Measurements from ENCODE around the gene SUSD2.
"Not testable (repeated sequence)": the region's sequence is repeated elsewhere in the genome, so short reads cannot be mapped to it uniquely, and the experiment has no call there.

The SUSD2 gene

DNA sequence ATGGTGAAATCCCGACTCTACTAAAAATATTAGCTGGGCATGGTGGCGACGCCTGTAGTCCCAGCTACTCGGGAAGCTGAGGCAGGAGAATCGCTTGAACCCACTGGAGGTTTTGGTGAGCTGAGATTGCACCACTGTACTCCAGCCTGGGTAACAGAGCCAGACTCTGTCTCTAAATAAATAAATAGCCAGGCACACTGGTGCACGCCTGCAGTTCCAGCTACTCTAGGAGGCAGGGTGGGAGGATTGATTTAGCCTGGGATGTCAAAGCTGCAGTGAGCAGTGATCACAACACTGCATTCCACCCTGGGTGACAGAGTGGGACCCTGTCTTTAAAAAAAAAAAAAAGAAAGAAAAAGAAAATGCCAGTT is 17.4 kb downstream of the SUSD2 start:
- peaks cover 5% of the 10 kb centered on the region for H3K27me3 ChIP-seq (ENCODE audit: control insufficient read depth, low read length)
- no peaks in the 10 kb centered on the region for H3K9me2 ChIP-seq (replicated peaks; ENCODE audit: control insufficient read depth, low read length)
- TF ChIP-seq, protein P1, sequence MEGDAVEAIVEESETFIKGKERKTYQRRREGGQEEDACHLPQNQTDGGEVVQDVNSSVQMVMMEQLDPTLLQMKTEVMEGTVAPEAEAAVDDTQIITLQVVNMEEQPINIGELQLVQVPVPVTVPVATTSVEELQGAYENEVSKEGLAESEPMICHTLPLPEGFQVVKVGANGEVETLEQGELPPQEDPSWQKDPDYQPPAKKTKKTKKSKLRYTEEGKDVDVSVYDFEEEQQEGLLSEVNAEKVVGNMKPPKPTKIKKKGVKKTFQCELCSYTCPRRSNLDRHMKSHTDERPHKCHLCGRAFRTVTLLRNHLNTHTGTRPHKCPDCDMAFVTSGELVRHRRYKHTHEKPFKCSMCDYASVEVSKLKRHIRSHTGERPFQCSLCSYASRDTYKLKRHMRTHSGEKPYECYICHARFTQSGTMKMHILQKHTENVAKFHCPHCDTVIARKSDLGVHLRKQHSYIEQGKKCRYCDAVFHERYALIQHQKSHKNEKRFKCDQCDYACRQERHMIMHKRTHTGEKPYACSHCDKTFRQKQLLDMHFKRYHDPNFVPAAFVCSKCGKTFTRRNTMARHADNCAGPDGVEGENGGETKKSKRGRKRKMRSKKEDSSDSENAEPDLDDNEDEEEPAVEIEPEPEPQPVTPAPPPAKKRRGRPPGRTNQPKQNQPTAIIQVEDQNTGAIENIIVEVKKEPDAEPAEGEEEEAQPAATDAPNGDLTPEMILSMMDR (IDR thresholded peaks at IDR 0.05; ENCODE audit: low read depth, low read length, poor library complexity, severe bottlenecking): no peak
- no peak for TF ChIP-seq EZH2phosphoT487 (IDR thresholded peaks at IDR 0.05; ENCODE audit: borderline replicate concordance, low read length)
- no peak overlapping the region for H3K27ac ChIP-seq (ENCODE audit: low read depth, low read length)
- no peaks in the 10 kb centered on the region for H3K4me1 ChIP-seq (ENCODE audit: control insufficient read depth, low read length)
- no peaks in the 10 kb centered on the region for H3F3A ChIP-seq (ENCODE audit: control insufficient read depth, insufficient read depth)
- H3K36me3 ChIP-seq (ENCODE audit: control insufficient read depth, low read length): no peaks in the 10 kb centered on the region
- no peak overlapping the region for H3K4me3 ChIP-seq (ENCODE audit: low read length)
- no peak overlapping the region for H3K4me2 ChIP-seq (ENCODE audit: low read length)
- H4K20me1 ChIP-seq (ENCODE audit: control insufficient read depth, insufficient read depth, low read depth, low read length): no peaks in the 10 kb centered on the region
- H3K9me3 ChIP-seq (ENCODE audit: control insufficient read depth, insufficient read depth, low read length): no peaks in the 10 kb centered on the region
- no peaks in the 10 kb centered on the region for H3K79me2 ChIP-seq (ENCODE audit: control insufficient read depth, low read length)

DNA sequence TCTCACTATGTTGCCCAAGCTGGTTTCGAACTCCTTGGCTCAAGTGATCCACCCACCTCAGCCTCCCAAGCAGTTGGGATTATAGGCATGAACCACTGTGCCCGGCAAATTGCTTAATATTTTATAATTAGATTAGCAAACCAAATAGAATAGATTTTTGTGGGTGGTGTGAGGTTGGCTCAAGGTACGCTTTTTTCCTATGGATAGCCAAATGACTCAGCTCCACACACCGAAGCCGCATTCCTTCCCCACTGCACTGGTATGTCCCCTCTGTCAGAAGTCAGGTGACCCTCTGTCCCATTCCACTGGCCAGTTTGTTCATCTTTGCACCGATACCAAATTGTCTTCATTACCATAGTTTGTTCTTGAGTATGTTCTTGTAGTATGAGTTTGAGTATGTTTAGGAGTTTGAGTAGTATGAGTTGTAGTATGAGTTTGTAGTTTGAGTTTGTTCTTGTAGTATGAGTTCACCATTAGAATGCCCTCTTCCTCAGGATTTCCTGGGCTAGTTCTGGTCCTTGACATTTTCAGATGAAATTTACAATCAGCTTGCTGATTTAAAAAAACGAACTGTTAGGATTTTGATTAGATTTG is 19.4 kb downstream of the SUSD2 start:
- H3K27me3 ChIP-seq (ENCODE audit: control insufficient read depth, low read length): peaks cover 8% of the 10 kb centered on the region
- no peaks in the 10 kb centered on the region for H3K79me2 ChIP-seq (ENCODE audit: control insufficient read depth, low read length)
- H3K4me1 ChIP-seq (ENCODE audit: control insufficient read depth, low read length): peaks cover 4% of the 10 kb centered on the region; the same call in 1 of the 2 replicates
- no peaks in the 10 kb centered on the region for H3K36me3 ChIP-seq (ENCODE audit: control insufficient read depth, low read length)
- no peaks in the 10 kb centered on the region for H3K9me2 ChIP-seq (replicated peaks; ENCODE audit: control insufficient read depth, low read length)
- H3K27ac ChIP-seq (ENCODE audit: low read depth, low read length): no peak overlapping the region
- no peaks in the 10 kb centered on the region for H3K9me3 ChIP-seq (ENCODE audit: control insufficient read depth, insufficient read depth, low read length)
- no peak for TF ChIP-seq EZH2phosphoT487 (IDR thresholded peaks at IDR 0.05; ENCODE audit: borderline replicate concordance, low read length)
- TF ChIP-seq, protein P1 (IDR thresholded peaks at IDR 0.05; ENCODE audit: low read depth, low read length, poor library complexity, severe bottlenecking): no peak
- no peaks in the 10 kb centered on the region for H3F3A ChIP-seq (ENCODE audit: control insufficient read depth, insufficient read depth)
- no peak overlapping the region for H3K4me2 ChIP-seq (ENCODE audit: low read length)
- no peaks in the 10 kb centered on the region for H4K20me1 ChIP-seq (ENCODE audit: control insufficient read depth, insufficient read depth, low read depth, low read length)
- H3K4me3 ChIP-seq (ENCODE audit: low read length): no peak overlapping the region

DNA sequence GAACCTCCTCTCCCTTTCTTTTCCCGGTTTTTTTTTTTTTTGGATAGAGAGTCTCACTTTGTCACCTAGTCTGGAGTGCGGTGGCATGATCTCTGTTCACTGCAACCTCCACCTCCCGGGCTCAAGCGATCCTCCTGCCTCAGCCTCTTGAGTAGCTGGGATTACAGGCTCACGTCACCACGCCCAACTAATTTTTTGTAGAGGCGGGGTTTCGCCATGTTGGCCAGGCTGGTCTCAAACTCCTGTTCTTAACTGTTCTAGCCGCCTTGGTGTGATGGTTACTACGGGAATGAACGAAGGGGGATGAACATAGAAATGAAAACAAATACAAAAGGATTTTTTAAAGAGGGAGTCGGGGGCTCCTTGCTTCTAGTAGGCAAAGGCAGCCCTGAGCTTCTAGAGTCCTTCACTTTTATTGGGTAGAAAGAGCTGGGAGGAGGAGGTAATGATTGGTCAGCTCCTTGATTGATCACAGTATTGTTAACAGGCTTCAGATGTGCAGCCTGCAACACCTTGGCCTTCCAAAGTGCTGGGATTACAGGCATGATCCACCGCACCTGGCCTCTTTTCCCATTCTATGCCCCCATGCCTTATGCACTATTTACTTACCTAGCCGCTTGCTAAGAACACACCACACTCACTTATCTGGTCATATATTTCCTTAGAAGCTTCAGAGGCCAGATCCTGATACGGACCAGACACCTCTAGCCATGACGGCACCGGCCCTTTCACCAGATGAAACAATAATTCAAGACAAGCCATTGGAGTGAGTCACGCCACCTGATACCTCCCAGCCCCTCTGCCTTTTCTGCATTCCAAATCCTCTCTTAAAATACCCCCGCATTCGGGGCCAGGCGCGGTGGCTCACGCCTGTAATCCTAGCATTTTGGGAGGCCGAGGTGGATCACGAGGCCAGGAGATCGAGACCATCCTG is 20.7 kb downstream of the SUSD2 start:
- no peak overlapping the region for H3K27ac ChIP-seq (ENCODE audit: low read depth, low read length)
- no peaks in the 10 kb centered on the region for H3K36me3 ChIP-seq (ENCODE audit: control insufficient read depth, low read length)
- no peak for TF ChIP-seq EZH2phosphoT487 (IDR thresholded peaks at IDR 0.05; ENCODE audit: borderline replicate concordance, low read length)
- TF ChIP-seq, protein P1 (IDR thresholded peaks at IDR 0.05; ENCODE audit: low read depth, low read length, poor library complexity, severe bottlenecking): no peak
- no peak overlapping the region for H3K4me2 ChIP-seq (ENCODE audit: low read length)
- no peak overlapping the region for H3K4me3 ChIP-seq (ENCODE audit: low read length)
- no peaks in the 10 kb centered on the region for H3K9me2 ChIP-seq (replicated peaks; ENCODE audit: control insufficient read depth, low read length)
- H3K27me3 ChIP-seq (ENCODE audit: control insufficient read depth, low read length): peaks cover 8% of the 10 kb centered on the region
- no peaks in the 10 kb centered on the region for H3F3A ChIP-seq (ENCODE audit: control insufficient read depth, insufficient read depth)
- H3K4me1 ChIP-seq (ENCODE audit: control insufficient read depth, low read length): peaks cover 9% of the 10 kb centered on the region
- no peaks in the 10 kb centered on the region for H3K79me2 ChIP-seq (ENCODE audit: control insufficient read depth, low read length)
- H4K20me1 ChIP-seq (ENCODE audit: control insufficient read depth, insufficient read depth, low read depth, low read length): no peaks in the 10 kb centered on the region
- H3K9me3 ChIP-seq (ENCODE audit: control insufficient read depth, insufficient read depth, low read length): no peaks in the 10 kb centered on the region

DNA sequence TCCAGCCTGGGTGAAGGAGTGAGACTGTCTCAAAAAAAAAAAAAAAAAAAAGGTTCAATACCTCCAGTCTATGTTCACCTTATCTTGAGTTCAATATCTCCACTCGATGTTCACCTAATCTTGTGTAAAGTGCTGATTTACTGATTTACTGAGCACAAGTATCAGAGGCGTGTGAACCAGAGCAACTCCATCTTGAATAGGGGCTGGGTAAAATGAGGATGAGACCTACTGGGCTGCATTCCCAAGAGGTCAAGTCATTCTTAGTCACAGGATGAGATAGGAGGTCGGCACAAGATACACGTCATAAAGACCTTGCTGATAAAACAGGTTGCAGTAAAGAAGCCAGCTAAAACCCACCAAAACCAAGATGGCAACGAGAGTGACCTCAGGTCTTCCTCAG is 22.6 kb downstream of the SUSD2 start:
- not testable (repeated sequence) for H3K4me1 ChIP-seq (ENCODE audit: control insufficient read depth, low read length); H3K36me3 ChIP-seq (ENCODE audit: control insufficient read depth, low read length); H4K20me1 ChIP-seq (ENCODE audit: control insufficient read depth, insufficient read depth, low read depth, low read length); H3K79me2 ChIP-seq (ENCODE audit: control insufficient read depth, low read length); H3K4me3 ChIP-seq (ENCODE audit: low read length); H3K27ac ChIP-seq (ENCODE audit: low read depth, low read length); H3K9me3 ChIP-seq (ENCODE audit: control insufficient read depth, insufficient read depth, low read length); H3K9me2 ChIP-seq (replicated peaks; ENCODE audit: control insufficient read depth, low read length); H3K27me3 ChIP-seq (ENCODE audit: control insufficient read depth, low read length); H3K4me2 ChIP-seq (ENCODE audit: low read length); H3F3A ChIP-seq (ENCODE audit: control insufficient read depth, insufficient read depth)
